NB4 (cell line): ENCODE measurements around the gene PRDM4.

Experiments used
- DNase-seq: peaks from one replicate; pipeline ENCODE4 v3.0.0; 2010; ENCODE audit warnings: low read depth
- H3K4me3 ChIP-seq: one replicate; pipeline ENCODE4 v1.5.1; 2011; ENCODE audit warnings: mild to moderate bottlenecking, low read depth, low read length, moderate library complexity
- MAX ChIP-seq: IDR thresholded peaks from 2 replicates; pipeline ENCODE4 v1.6.1; 2011; ENCODE audit warnings: low read depth, low read length
- MYC ChIP-seq: IDR thresholded peaks from 2 replicates; pipeline ENCODE4 v1.6.1; 2011; ENCODE audit warnings: low read depth, low read length
- POLR2A ChIP-seq: IDR thresholded peaks from 2 replicates; pipeline ENCODE4 v1.6.1; 2011; ENCODE audit warnings: mild to moderate bottlenecking; ENCODE audit not compliant: insufficient read length; ENCODE audit errors: extremely low read depth
- TF ChIP-seq, protein P1 (sequence below): IDR thresholded peaks from one replicate; pipeline ENCODE4 v1.5.1; 2012; ENCODE audit warnings: low read depth, low read length

Gene PRDM4

DNA sequence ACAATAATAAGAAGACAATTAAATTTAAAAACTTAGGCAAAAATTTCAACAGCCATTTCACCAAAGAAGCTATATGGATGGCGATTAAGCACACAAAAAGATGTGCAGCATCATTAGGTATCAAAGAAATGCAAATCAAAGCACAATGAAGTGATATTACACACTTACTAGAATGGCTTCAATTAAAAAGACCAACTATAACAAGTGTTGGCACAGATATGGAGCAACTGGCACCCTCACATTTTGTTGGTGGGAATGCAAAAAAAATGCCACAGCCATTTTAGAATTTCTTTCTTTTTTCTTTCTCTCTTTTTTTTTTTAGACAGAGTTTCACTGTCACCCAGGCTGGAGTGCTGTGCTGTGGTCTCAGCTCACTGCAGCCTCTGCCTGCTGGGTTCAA lies 1.9 kb upstream of the PRDM4 start:
- TF ChIP-seq POLR2A, result no peak

GRCh38 chr12:107761502-107761904 lies 566 bp upstream of the PRDM4 start:
- no peak for TF ChIP-seq POLR2A
- TF ChIP-seq MAX, result no peak
- TF ChIP-seq, protein P1, sequence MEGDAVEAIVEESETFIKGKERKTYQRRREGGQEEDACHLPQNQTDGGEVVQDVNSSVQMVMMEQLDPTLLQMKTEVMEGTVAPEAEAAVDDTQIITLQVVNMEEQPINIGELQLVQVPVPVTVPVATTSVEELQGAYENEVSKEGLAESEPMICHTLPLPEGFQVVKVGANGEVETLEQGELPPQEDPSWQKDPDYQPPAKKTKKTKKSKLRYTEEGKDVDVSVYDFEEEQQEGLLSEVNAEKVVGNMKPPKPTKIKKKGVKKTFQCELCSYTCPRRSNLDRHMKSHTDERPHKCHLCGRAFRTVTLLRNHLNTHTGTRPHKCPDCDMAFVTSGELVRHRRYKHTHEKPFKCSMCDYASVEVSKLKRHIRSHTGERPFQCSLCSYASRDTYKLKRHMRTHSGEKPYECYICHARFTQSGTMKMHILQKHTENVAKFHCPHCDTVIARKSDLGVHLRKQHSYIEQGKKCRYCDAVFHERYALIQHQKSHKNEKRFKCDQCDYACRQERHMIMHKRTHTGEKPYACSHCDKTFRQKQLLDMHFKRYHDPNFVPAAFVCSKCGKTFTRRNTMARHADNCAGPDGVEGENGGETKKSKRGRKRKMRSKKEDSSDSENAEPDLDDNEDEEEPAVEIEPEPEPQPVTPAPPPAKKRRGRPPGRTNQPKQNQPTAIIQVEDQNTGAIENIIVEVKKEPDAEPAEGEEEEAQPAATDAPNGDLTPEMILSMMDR, result no peak
- TF ChIP-seq MYC, result no peak
- peak overlapping the region; percentile 52 for H3K4me3 ChIP-seq
- DNase-seq, result peak; percentile 11

More for the DNA sequence above, 1.9 kb upstream of the PRDM4 start:
- H3K4me3 ChIP-seq, result no peak overlapping the region
- no peak for DNase-seq

DNA sequence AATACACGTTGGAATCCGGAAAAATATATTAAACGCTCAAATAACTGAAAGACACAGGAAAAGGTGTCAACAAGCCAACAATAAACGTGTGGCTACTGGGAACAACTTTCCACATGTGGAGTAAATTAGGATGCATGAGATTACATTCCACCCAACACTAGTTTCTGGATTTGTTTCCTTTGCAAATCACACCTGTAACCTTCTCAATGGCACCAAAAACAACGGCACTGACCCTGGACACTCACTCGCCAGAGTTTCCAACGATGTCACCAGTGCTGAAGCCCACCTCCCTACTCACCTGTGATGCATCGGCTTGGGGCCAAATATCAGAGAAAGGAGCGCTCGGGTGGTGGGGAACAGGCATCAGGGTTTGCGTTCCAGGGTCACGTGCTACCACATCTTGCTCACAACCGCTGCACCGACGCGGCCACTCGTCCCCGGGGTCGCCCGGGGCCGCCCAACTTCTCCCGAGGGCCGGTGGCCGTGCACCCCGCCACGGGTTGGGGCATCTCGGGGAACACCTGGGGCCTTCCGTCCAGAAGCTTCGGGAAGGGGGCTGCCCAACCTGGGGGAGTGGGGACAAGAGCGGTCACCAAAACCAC lies 629 bp downstream of the PRDM4 start:
- no peak for TF ChIP-seq POLR2A
- peak; percentile 78 for TF ChIP-seq MAX
- 0 out of 2 replicates have a peak, but pooled peaks have one; percentile 24 for TF ChIP-seq MYC
- TF ChIP-seq, protein P1, result no peak
- peak; percentile 61 for DNase-seq
- H3K4me3 ChIP-seq, result peak overlapping the region; percentile 71

GRCh38 chr12:107759410-107759809 lies 1.5 kb downstream of the PRDM4 start:
- peak; percentile 77 for DNase-seq
- TF ChIP-seq MYC (no peak), POLR2A (no peak), MAX (peak; percentile 33; the same call in 1 of the 2 replicates)
- TF ChIP-seq, protein P1, result no peak
- peak overlapping the region; percentile 71 for H3K4me3 ChIP-seq

GRCh38 chr12:107749083-107749482 lies 11.9 kb downstream of the PRDM4 start:
- H3K4me3 ChIP-seq, result no peak overlapping the region
- no peak for DNase-seq
- no peak for TF ChIP-seq MYC
- TF ChIP-seq, protein P1, result no peak
- TF ChIP-seq MAX, result no peak
- no peak for TF ChIP-seq POLR2A

DNA sequence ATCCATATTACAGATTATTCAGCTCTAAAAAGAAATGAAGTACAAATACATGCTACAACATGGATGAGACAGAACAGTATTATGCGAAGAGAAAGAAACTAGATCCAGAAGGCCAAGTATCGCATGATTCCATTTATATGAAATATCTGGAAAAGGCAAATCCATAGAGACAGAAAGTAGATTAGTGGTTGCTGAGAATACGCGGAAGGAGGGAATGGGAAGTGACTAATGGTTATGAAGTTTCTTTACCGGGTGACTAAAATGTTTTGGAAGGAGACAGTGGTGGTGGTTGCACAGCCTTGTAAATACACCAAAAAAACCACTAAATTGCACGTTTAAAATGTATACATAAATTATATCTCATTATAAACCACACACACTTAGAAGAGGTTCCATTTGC lies 12.5 kb downstream of the PRDM4 start:
- no peak overlapping the region for H3K4me3 ChIP-seq
- DNase-seq, result no peak
- no peak for TF ChIP-seq MYC
- TF ChIP-seq, protein P1, result no peak
- no peak for TF ChIP-seq POLR2A
